SU-DHL-6 (cell line): Measurements from ENCODE around the gene ST7.

Experiments used
- H2AFZ ChIP-seq: fragments of 200-600 bp; sonication (generic); 2 replicates; pipeline ENCODE4 v1.6.1; 2014; ENCODE audit warnings: low read depth, mild to moderate bottlenecking, moderate library complexity, mixed read lengths, antibody characterized with exemption, low read length; ENCODE audit not compliant: severe bottlenecking
- H3F3A ChIP-seq: fragments of 200-600 bp; shearing (Covaris generic); 2 replicates; pipeline ENCODE4 v1.6.0; 2016; ENCODE audit warnings: antibody characterized with exemption, mild to moderate bottlenecking; ENCODE audit not compliant: insufficient read depth
- H3K27ac ChIP-seq: fragments of 200-600 bp; sonication (generic); 2 replicates; pipeline ENCODE4 v1.5.1; 2016; ENCODE audit warnings: low read depth, mild to moderate bottlenecking, low read length, moderate library complexity, mixed read lengths
- H3K27me3 ChIP-seq: fragments of 200-600 bp; sonication (generic), shearing (Covaris generic); 2 replicates; pipeline ENCODE4 v1.6.0; 2014; ENCODE audit warnings: mild to moderate bottlenecking, low read length
- H3K36me3 ChIP-seq: fragments of 200-600 bp; sonication (generic); 2 replicates; pipeline ENCODE4 v1.6.1; 2014; ENCODE audit warnings: mild to moderate bottlenecking, low read length, mixed read lengths
- H3K4me2 ChIP-seq: fragments of 300-600, 200-600 bp; shearing (Covaris generic), sonication (generic); 2 replicates; pipeline ENCODE4 v1.6.0; 2014; ENCODE audit warnings: low read length, low read depth, mild to moderate bottlenecking; ENCODE audit not compliant: poor library complexity, severe bottlenecking
- H3K4me3 ChIP-seq: fragments of 200-600 bp; sonication (generic); 2 replicates; pipeline ENCODE4 v1.5.1; 2014; ENCODE audit warnings: antibody characterized with exemption, low read length, mild to moderate bottlenecking, mixed read lengths; ENCODE audit not compliant: insufficient read depth, poor library complexity, severe bottlenecking
- H3K79me2 ChIP-seq: fragments of 200-600 bp; sonication (generic); 2 replicates; pipeline ENCODE4 v1.6.1; 2014; ENCODE audit warnings: mild to moderate bottlenecking, low read length, moderate library complexity; ENCODE audit not compliant: insufficient read depth
- H3K9ac ChIP-seq: fragments of 200-600 bp; sonication (generic); 2 replicates; pipeline ENCODE4 v1.7.0; 2014; ENCODE audit warnings: mild to moderate bottlenecking, low read length
- H3K9me2 ChIP-seq: fragments of 200-600 bp; sonication (generic); replicated peaks from 2 replicates; pipeline ENCODE4 v1.6.1; 2014; ENCODE audit warnings: low read length; ENCODE audit not compliant: insufficient read depth
- H3K9me3 ChIP-seq: fragments of 200-600 bp; sonication (generic); 2 replicates; pipeline ENCODE4 v1.6.1; 2014; ENCODE audit warnings: low read length, mixed read lengths; ENCODE audit not compliant: insufficient read depth
- H4K20me1 ChIP-seq: fragments of 200-600 bp; sonication (generic); 2 replicates; pipeline ENCODE4 v1.6.1; 2014; ENCODE audit warnings: low read depth, mild to moderate bottlenecking, antibody characterized with exemption, low read length, moderate library complexity, mixed read lengths
- EZH2phosphoT487 ChIP-seq: fragments of 200-600 bp; sonication (generic), shearing (Covaris generic); conservative IDR thresholded peaks from 2 replicates; pipeline ENCODE4 v1.6.1; 2018; ENCODE audit warnings: mild to moderate bottlenecking, antibody characterized with exemption, low read length, moderate library complexity, mixed read lengths
- TF ChIP-seq, protein P1 (sequence below): fragments of 200-600 bp; sonication (generic); IDR thresholded peaks from one replicate; pipeline ENCODE4 v1.5.1; 2017; ENCODE audit warnings: antibody characterized with exemption, mild to moderate bottlenecking, low read length, moderate library complexity; ENCODE audit not compliant: insufficient read depth, poor library complexity, severe bottlenecking

The ST7 gene

DNA sequence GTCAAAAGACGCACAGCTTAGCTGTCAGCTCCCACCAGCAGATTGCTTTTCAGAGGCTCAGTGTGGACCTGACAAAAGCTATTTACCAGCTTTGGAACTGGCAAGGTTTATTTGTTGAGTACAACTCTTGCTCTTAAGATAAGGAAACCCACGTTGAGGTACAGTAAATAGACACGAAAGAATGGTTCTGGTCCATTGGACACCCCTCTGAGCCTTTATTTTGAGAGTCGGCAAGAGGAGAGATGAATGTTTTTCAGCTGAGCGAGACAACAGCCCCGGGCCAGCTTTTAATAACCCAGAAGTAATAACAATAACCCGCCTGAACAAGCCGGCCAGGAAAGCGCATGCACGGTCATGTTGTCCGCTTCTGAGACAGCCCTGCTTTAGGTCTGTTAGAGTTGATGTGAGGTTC, 320.5 kb downstream of the ST7 start:
- Histone ChIP-seq H3K4me3 (no peak overlapping the region), H3K27me3 (no peaks in the 10 kb centered on the region), H3K79me2 (no peaks in the 10 kb centered on the region), H3K4me2 (no peak overlapping the region), H3K36me3 (no peaks in the 10 kb centered on the region), H3K9ac (no peak overlapping the region), H3K9me3 (no peaks in the 10 kb centered on the region), H3F3A (no peaks in the 10 kb centered on the region), H3K27ac (no peak overlapping the region), H3K9me2 (no peaks in the 10 kb centered on the region), H4K20me1 (no peaks in the 10 kb centered on the region), H2AFZ (no peak overlapping the region)
- no peak for TF ChIP-seq EZH2phosphoT487
- TF ChIP-seq, protein P1, sequence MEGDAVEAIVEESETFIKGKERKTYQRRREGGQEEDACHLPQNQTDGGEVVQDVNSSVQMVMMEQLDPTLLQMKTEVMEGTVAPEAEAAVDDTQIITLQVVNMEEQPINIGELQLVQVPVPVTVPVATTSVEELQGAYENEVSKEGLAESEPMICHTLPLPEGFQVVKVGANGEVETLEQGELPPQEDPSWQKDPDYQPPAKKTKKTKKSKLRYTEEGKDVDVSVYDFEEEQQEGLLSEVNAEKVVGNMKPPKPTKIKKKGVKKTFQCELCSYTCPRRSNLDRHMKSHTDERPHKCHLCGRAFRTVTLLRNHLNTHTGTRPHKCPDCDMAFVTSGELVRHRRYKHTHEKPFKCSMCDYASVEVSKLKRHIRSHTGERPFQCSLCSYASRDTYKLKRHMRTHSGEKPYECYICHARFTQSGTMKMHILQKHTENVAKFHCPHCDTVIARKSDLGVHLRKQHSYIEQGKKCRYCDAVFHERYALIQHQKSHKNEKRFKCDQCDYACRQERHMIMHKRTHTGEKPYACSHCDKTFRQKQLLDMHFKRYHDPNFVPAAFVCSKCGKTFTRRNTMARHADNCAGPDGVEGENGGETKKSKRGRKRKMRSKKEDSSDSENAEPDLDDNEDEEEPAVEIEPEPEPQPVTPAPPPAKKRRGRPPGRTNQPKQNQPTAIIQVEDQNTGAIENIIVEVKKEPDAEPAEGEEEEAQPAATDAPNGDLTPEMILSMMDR = no peak

DNA sequence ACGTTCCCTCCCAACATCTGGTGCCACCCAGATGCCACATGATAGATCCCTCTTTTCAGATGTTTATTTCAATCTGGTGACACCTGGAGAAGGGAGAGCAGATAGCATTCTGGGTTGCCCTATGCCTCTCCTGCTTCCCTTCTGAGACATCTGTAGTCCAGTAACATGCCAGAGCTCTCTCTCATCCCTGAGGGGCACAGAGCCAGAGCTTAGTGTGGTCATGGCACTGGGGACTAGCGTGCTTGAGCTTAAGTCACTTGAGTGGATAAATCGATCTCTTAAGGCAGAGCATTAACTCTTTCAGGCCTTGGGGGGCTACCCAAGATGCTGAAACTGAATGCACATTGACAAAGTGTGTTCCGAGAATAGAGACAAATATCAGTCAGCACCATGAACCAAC, 321.6 kb downstream of the ST7 start:
- Histone ChIP-seq H4K20me1 (no peaks in the 10 kb centered on the region), H3K4me2 (no peak overlapping the region), H3K79me2 (no peaks in the 10 kb centered on the region), H3K9me3 (no peaks in the 10 kb centered on the region), H3K9me2 (no peaks in the 10 kb centered on the region), H3K27me3 (no peaks in the 10 kb centered on the region), H2AFZ (no peak overlapping the region), H3K27ac (no peak overlapping the region), H3K36me3 (no peaks in the 10 kb centered on the region), H3K4me3 (no peak overlapping the region), H3K9ac (no peak overlapping the region), H3F3A (no peaks in the 10 kb centered on the region)
- TF ChIP-seq, protein P1 = no peak
- TF ChIP-seq EZH2phosphoT487 = no peak

DNA sequence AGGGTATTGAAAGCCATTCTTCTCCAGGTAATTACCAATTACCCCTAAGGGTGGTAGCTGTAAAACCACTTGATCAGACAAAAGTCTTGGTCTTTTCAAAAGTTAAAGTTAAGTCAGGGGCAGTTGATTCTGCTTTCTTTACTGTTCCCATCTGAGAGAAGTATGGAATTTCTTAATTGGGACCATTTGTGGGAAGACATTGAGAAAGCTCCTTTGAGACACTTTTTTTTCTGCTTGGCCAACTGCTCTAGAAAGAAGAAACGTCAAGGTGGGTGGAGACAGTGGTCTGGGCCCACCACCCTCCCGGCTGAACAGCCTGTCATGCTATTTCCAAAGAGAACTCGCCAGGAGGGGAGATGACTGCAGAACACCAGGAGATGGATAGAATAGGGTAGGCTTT, 324.3 kb downstream of the ST7 start:
- Histone ChIP-seq H3K27ac (no peak overlapping the region), H3K79me2 (no peaks in the 10 kb centered on the region), H3K27me3 (no peaks in the 10 kb centered on the region), H3K4me2 (no peak overlapping the region), H3K9me3 (no peaks in the 10 kb centered on the region), H3K4me3 (no peak overlapping the region), H3K9me2 (no peaks in the 10 kb centered on the region), H3F3A (no peaks in the 10 kb centered on the region), H3K36me3 (no peaks in the 10 kb centered on the region), H3K9ac (no peak overlapping the region), H2AFZ (no peak overlapping the region), H4K20me1 (no peaks in the 10 kb centered on the region)
- TF ChIP-seq EZH2phosphoT487 = no peak
- TF ChIP-seq, protein P1 = no peak

DNA sequence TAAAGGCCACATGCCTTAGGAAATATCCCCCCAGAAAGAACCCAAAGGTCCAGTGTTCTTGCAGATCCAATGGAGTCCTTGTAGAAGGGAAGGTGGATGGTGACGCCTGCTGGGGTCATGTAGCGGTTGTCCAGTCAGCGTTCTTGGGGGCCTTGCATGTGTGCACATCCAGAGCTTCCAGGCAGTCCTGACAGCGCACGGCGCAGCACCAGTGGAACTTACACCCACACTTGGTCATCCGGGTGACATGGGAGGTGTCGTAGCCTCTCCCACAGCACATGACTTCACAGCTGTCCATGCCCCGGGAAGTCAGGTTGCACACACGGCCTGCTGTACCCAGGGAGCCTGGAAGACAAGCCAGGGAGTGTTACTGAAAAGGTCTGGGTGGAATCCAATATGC, 324.7 kb downstream of the ST7 start:
- no peak overlapping the region for H3K27ac ChIP-seq
- H3F3A ChIP-seq = no peaks in the 10 kb centered on the region
- TF ChIP-seq, protein P1 = no peak
- TF ChIP-seq EZH2phosphoT487 = no peak
- no peaks in the 10 kb centered on the region for H4K20me1 ChIP-seq
- no peaks in the 10 kb centered on the region for H3K9me3 ChIP-seq
- no peak overlapping the region for H3K9ac ChIP-seq
- no peaks in the 10 kb centered on the region for H3K79me2 ChIP-seq
- no peak overlapping the region for H3K4me3 ChIP-seq
- H3K4me2 ChIP-seq = no peak overlapping the region
- H3K36me3 ChIP-seq = no peaks in the 10 kb centered on the region
- no peaks in the 10 kb centered on the region for H3K27me3 ChIP-seq
- no peaks in the 10 kb centered on the region for H3K9me2 ChIP-seq
- no peak overlapping the region for H2AFZ ChIP-seq
